ENCODE data around the gene XRCC3. TPM values are rescaled to one million over a fixed set of nuclear protein-coding genes. Genes with fewer than 3 reads are reported as not detected.

Gene XRCC3
- total and polyA plus RNA-seq, 2 of the 8 experiments (the other 6 are each of a cell fraction or from before 2014, with no cell fraction given) = 36.9 to 41.8 TPM

GRCh38 chr14:103692871-103693270 is 22.4 kb downstream of the XRCC3 start (continued):
- TF ChIP-seq TCF12 (IDR thresholded peaks at IDR 0.05; ENCODE audit: low read depth, low read length) = no peak

Data from H1 (cell line).